ENCODE data around the gene WRAP73. TPM values are rescaled to one million over a fixed set of nuclear protein-coding genes. Genes with fewer than 3 reads are reported as not detected.

The WRAP73 gene
- total RNA-seq, 4 donors from 2014 or later = 10.3 to 21.7 (median 14.5) TPM

DNA sequence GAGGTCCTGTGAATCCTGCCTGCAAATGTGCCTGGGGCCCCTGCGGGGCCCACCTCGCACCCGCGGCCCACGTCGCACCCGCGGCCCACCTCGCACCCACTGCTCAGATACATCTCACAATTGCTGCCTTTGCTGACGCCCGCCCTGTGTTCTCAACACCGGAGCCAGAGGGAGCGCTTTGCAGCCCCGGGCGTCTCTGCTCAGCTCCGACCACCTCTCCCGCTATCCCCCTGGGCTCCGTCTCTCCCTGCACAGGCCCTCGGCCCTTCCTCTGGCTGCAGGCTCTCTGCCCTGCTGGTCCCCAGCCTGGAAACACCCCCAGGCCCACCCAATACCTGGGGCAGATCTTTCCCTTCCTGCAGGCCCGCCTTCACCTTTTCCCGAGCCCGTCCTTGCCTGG lies 47.2 kb upstream of the WRAP73 start:
- TF ChIP-seq EP300 (IDR thresholded peaks at IDR 0.05) (no peak), POLR2AphosphoS5 (IDR thresholded peaks at IDR 0.05) (no peak), POLR2A (IDR thresholded peaks at IDR 0.05) (no peak)
- TF ChIP-seq, protein P1, sequence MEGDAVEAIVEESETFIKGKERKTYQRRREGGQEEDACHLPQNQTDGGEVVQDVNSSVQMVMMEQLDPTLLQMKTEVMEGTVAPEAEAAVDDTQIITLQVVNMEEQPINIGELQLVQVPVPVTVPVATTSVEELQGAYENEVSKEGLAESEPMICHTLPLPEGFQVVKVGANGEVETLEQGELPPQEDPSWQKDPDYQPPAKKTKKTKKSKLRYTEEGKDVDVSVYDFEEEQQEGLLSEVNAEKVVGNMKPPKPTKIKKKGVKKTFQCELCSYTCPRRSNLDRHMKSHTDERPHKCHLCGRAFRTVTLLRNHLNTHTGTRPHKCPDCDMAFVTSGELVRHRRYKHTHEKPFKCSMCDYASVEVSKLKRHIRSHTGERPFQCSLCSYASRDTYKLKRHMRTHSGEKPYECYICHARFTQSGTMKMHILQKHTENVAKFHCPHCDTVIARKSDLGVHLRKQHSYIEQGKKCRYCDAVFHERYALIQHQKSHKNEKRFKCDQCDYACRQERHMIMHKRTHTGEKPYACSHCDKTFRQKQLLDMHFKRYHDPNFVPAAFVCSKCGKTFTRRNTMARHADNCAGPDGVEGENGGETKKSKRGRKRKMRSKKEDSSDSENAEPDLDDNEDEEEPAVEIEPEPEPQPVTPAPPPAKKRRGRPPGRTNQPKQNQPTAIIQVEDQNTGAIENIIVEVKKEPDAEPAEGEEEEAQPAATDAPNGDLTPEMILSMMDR (IDR thresholded peaks at IDR 0.05) = no peak
- peaks cover 0 to 8% (median 3%) of the 10 kb centered on the region in 3 donors for H3K4me1 ChIP-seq
- no peak overlapping the region for H3K4me3 ChIP-seq
- H3K36me3 ChIP-seq = no peaks in the 10 kb centered on the region
- H3K27ac ChIP-seq = no peak overlapping the region
- peaks cover 77% of the 10 kb centered on the region for H3K27me3 ChIP-seq
- no peaks in the 10 kb centered on the region for H3K9me3 ChIP-seq
- no peak for ATAC-seq
- WGBS, 2 donors (ENCODE audit: low coverage in 1 of 2) = 90% methylated on average over 18 of the region's 22 CpGs; no CpG with 5 or more reads in 1 of the 2 donors

DNA sequence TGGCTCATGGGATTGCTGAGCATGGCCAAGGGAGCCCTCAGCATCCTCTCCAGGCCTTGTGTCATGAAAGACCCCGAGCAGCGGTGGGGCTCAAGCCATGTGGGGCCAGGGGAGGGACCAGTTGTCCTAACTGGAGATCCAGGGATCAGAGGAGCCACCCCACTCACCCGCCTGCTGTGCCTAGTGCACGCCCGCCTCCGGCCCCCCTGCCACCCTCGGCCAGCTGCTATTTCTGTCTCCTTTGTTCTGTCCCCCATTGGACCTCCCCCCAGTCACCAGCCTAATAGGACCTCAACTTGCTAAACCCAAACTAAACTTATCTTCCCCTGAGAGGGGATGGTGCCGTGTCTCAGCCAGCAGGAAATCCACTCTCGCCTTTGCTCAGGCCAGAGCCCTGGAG lies 46.8 kb upstream of the WRAP73 start:
- H3K27ac ChIP-seq = no peak overlapping the region
- TF ChIP-seq, protein P1 (IDR thresholded peaks at IDR 0.05) = no peak
- no peak for TF ChIP-seq POLR2A (IDR thresholded peaks at IDR 0.05)
- TF ChIP-seq EP300 (IDR thresholded peaks at IDR 0.05) = no peak
- H3K4me3 ChIP-seq = no peak overlapping the region
- peaks cover 72% of the 10 kb centered on the region for H3K27me3 ChIP-seq
- H3K36me3 ChIP-seq = no peaks in the 10 kb centered on the region
- no peak for ATAC-seq
- 100% methylated on average over 2 of the region's 9 CpGs; no CpG with 5 or more reads in 1 of the 2 donors for WGBS, 2 donors (ENCODE audit: low coverage in 1 of 2)
- no peaks in the 10 kb centered on the region for H3K9me3 ChIP-seq
- peaks cover 0 to 8% (median 3%) of the 10 kb centered on the region in 3 donors for H3K4me1 ChIP-seq

DNA sequence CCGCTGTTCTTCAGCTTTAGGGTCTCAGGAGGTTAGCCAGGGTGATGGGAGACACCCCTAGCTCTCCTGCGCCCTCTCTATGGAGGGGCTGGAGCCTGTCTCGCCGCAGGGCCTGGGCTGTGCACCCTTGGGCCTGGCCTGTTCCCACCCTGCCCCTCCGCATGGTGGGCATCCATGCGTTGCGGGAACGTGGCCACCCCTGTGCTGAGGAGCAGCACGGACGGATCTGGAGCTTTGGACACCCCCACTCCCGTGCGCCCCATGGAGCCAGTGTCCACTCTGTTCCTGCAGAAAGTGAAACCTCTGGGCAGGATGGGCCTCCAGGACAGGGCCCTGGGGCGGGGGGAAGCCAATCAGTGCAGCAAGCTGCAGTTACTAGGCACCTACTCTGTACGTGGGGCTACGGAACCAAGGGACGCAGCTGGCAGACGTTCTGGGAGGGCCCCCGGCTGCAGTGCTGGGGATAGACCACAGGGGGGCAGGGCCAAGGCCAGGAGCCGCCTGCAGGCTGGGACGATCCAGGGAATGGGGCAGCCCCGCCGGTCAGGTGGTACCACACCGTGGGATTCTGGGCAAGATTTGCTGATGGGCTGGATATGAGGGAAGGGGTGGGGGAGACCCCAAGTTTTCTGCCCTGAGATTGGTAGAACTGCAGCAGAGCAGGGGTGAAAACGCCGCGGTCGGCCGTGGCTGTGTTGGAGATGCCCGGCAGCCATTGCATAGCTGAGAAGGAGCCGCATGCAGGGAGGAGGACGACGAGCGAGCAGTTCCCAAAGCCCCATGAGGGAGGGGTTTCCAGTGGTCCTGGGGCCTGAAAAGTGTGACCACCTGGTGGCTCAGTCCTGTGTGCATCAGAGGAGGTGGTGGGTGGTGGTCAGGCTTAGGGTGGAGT lies 45.7 kb upstream of the WRAP73 start:
- peak overlapping the region in 1 of 2 donors; percentile 23 for H3K4me3 ChIP-seq
- H3K36me3 ChIP-seq = no peaks in the 10 kb centered on the region
- no peak overlapping the region for H3K27ac ChIP-seq
- TF ChIP-seq, protein P1 (IDR thresholded peaks at IDR 0.05) = peak in 3 of 4 experiments; percentile 40 to 75 (median 65)
- no peak for TF ChIP-seq EP300 (IDR thresholded peaks at IDR 0.05)
- no peaks in the 10 kb centered on the region for H3K9me3 ChIP-seq
- WGBS, 2 donors (ENCODE audit: low coverage in 1 of 2) = 29 to 39% methylated on average over 10 to 14 of the region's 33 CpGs
- peaks cover 0 to 8% (median 3%) of the 10 kb centered on the region in 3 donors for H3K4me1 ChIP-seq
- H3K27me3 ChIP-seq = peaks cover 61% of the 10 kb centered on the region
- peak; percentile 36 for ATAC-seq

DNA sequence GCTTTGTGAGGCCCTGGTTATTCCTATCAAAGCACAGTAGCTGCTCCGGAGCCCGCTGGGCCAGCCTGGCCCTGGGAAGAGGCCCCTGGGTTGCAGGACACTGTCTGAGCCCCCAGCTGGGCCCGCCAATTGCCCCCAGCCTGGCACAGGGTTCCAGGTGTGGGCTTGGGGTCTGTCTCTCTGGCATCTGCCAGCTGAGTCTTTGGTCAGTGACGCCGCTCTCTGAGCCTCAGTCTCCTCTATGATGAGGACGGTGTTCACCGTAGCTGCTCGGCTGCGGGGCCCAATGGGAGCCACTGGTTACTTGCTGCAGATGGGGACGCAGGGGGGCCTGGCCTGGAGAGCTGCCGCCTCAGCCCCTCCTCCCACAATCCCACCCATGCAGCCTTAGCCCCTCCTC lies 43.4 kb upstream of the WRAP73 start:
- H3K9me3 ChIP-seq = no peaks in the 10 kb centered on the region
- peaks cover 0 to 19% (median 3%) of the 10 kb centered on the region in 3 donors for H3K4me1 ChIP-seq
- H3K4me3 ChIP-seq = no peak overlapping the region
- no peak overlapping the region for H3K27ac ChIP-seq
- no peak for ATAC-seq
- H3K27me3 ChIP-seq = peaks cover 56% of the 10 kb centered on the region
- H3K36me3 ChIP-seq = no peaks in the 10 kb centered on the region
- TF ChIP-seq, protein P1 (IDR thresholded peaks at IDR 0.05) = no peak
- no peak for TF ChIP-seq POLR2A (IDR thresholded peaks at IDR 0.05)
- TF ChIP-seq POLR2AphosphoS5 (IDR thresholded peaks at IDR 0.05) = no peak
- TF ChIP-seq EP300 (IDR thresholded peaks at IDR 0.05) = no peak
- no CpG with 5 or more reads among the region's 11 CpGs for WGBS, 2 donors (ENCODE audit: low coverage in 1 of 2)

DNA sequence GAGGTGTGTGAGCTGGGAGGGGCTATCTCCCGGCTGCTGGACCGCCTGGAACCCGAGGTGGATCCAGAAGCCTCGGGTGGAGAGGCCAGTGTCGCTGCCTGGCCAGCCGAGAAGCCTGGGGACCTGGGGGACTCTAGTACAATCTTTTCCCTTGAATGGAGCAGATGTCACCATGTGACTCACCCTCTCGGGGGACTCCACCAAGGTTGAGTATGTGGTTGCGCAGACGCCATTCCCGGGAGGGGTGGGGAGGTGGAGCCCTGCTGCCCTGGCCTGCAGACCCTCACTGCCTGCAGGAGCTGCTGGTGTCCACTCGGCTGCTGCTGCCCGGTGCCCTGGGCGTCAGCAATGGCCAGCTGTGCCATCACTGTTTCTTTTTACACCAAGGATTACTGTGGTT lies 42.7 kb upstream of the WRAP73 start:
- H3K9me3 ChIP-seq = no peaks in the 10 kb centered on the region
- peaks cover 56% of the 10 kb centered on the region for H3K27me3 ChIP-seq
- H3K27ac ChIP-seq = no peak overlapping the region
- 43% methylated on average over 4 of the region's 13 CpGs; no CpG with 5 or more reads in 1 of the 2 donors for WGBS, 2 donors (ENCODE audit: low coverage in 1 of 2)
- no peaks in the 10 kb centered on the region for H3K36me3 ChIP-seq
- TF ChIP-seq POLR2A (IDR thresholded peaks at IDR 0.05) (no peak), POLR2AphosphoS5 (IDR thresholded peaks at IDR 0.05) (no peak), EP300 (IDR thresholded peaks at IDR 0.05) (no peak)
- TF ChIP-seq, protein P1 (IDR thresholded peaks at IDR 0.05) = no peak
- H3K4me3 ChIP-seq = no peak overlapping the region
- no peak for ATAC-seq
- H3K4me1 ChIP-seq = peaks cover 0 to 19% (median 3%) of the 10 kb centered on the region in 3 donors
